ENCODE data around the gene UNK.

The UNK gene

GRCh38 chr17:75751676-75752404 is 32.8 kb upstream of the UNK start:
- TF ChIP-seq RARB (CRISPR knock-in tag; IDR thresholded peaks at IDR 0.05): no peak
- no peak for TF ChIP-seq ESRRG (CRISPR knock-in tag; IDR thresholded peaks at IDR 0.05)
- no peak for TF ChIP-seq TOX (CRISPR knock-in tag; IDR thresholded peaks at IDR 0.05; ENCODE audit: borderline replicate concordance)
- TF ChIP-seq TSHZ2 (CRISPR knock-in tag; IDR thresholded peaks at IDR 0.05): no peak
- no peak for TF ChIP-seq ISL1 (CRISPR knock-in tag; IDR thresholded peaks at IDR 0.05)
- TF ChIP-seq ZNF70 (CRISPR knock-in tag; IDR thresholded peaks at IDR 0.05): no peak
- TF ChIP-seq GLIS3 (CRISPR knock-in tag; IDR thresholded peaks at IDR 0.05): no peak
- no peak for TF ChIP-seq ARNTL (CRISPR knock-in tag; IDR thresholded peaks at IDR 0.05; ENCODE audit: borderline replicate concordance, low read depth)
- no peak for TF ChIP-seq ZC3H10 (CRISPR knock-in tag; IDR thresholded peaks at IDR 0.05)
- TF ChIP-seq ZNF8 (CRISPR knock-in tag; IDR thresholded peaks at IDR 0.05): no peak
- no peak for TF ChIP-seq OSR1 (CRISPR knock-in tag; IDR thresholded peaks at IDR 0.05)
- no peak for TF ChIP-seq CSRNP3 (CRISPR knock-in tag; IDR thresholded peaks at IDR 0.05)
- TF ChIP-seq BACH2 (CRISPR knock-in tag; IDR thresholded peaks at IDR 0.05; ENCODE audit: borderline replicate concordance): no peak
- TF ChIP-seq CSDC2 (CRISPR knock-in tag; IDR thresholded peaks at IDR 0.05): no peak
- TF ChIP-seq ZNF565 (CRISPR knock-in tag; conservative IDR thresholded peaks at IDR 0.05; ENCODE audit: low read depth): no peak
- TF ChIP-seq POU6F1 (CRISPR knock-in tag; IDR thresholded peaks at IDR 0.05; ENCODE audit: borderline replicate concordance, low read depth): no peak
- TF ChIP-seq SNAI2 (CRISPR knock-in tag; IDR thresholded peaks at IDR 0.05): no peak
- TF ChIP-seq TCF4 (CRISPR knock-in tag; IDR thresholded peaks at IDR 0.05; ENCODE audit: borderline replicate concordance): no peak
- ATAC-seq: no peak

GRCh38 chr17:75752405-75752709 is 32.2 kb upstream of the UNK start:
- ATAC-seq: no peak

GRCh38 chr17:75752802-75753513 is 31.6 kb upstream of the UNK start:
- no peak for ATAC-seq
- TF ChIP-seq POU6F1 (CRISPR knock-in tag; IDR thresholded peaks at IDR 0.05; ENCODE audit: borderline replicate concordance, low read depth): no peak
- TF ChIP-seq GLIS3 (CRISPR knock-in tag; IDR thresholded peaks at IDR 0.05): no peak
- TF ChIP-seq CSRNP3 (CRISPR knock-in tag; IDR thresholded peaks at IDR 0.05): no peak
- no peak for TF ChIP-seq ESRRG (CRISPR knock-in tag; IDR thresholded peaks at IDR 0.05)
- no peak for TF ChIP-seq ZNF8 (CRISPR knock-in tag; IDR thresholded peaks at IDR 0.05)
- TF ChIP-seq TSHZ2 (CRISPR knock-in tag; IDR thresholded peaks at IDR 0.05): no peak
- no peak for TF ChIP-seq ZNF70 (CRISPR knock-in tag; IDR thresholded peaks at IDR 0.05)
- no peak for TF ChIP-seq ZFP3 (CRISPR knock-in tag; IDR thresholded peaks at IDR 0.05)
- no peak for TF ChIP-seq ZFP30 (CRISPR knock-in tag; IDR thresholded peaks at IDR 0.05)
- TF ChIP-seq ZC3H10 (CRISPR knock-in tag; IDR thresholded peaks at IDR 0.05): no peak
- no peak for TF ChIP-seq PPARA (CRISPR knock-in tag; IDR thresholded peaks at IDR 0.05; ENCODE audit: borderline replicate concordance)
- no peak for TF ChIP-seq ARNTL (CRISPR knock-in tag; IDR thresholded peaks at IDR 0.05; ENCODE audit: borderline replicate concordance, low read depth)
- no peak for TF ChIP-seq SNAI2 (CRISPR knock-in tag; IDR thresholded peaks at IDR 0.05)
- TF ChIP-seq RARB (CRISPR knock-in tag; IDR thresholded peaks at IDR 0.05): no peak
- TF ChIP-seq ZNF565 (CRISPR knock-in tag; conservative IDR thresholded peaks at IDR 0.05; ENCODE audit: low read depth): no peak
- TF ChIP-seq OSR1 (CRISPR knock-in tag; IDR thresholded peaks at IDR 0.05): no peak
- TF ChIP-seq TCF4 (CRISPR knock-in tag; IDR thresholded peaks at IDR 0.05; ENCODE audit: borderline replicate concordance): no peak
- no peak for TF ChIP-seq ISL1 (CRISPR knock-in tag; IDR thresholded peaks at IDR 0.05)

More at GRCh38 chr17:75752405-75752709, 32.2 kb upstream of the UNK start:
- TF ChIP-seq BACH2 (CRISPR knock-in tag; IDR thresholded peaks at IDR 0.05; ENCODE audit: borderline replicate concordance): no peak

All from SK-N-SH treated with all-trans-retinoic acid at 6 μM for 48 hours (cell line).